Adrenal gland (tissue), 12 donors: Measurements from ENCODE around the gene WASL. TPM values are rescaled to one million over a fixed set of nuclear protein-coding genes. Genes with fewer than 3 reads are reported as not detected.

Experiments used
- DNase-seq, 7 donors: peaks; one replicate each; pipeline ENCODE4 v3.0.0-alpha.2; 2019 to 2020
- H3K27ac ChIP-seq, 5 donors: fragments of 200-600 bp; sonication (generic) in 4 of 5; 1 replicate in 3 of 5; 2 replicates in 2 of 5; pipeline versions ENCODE4 v1.5.1 to v1.8.0; 2016 to 2020; ENCODE audit warnings: mild to moderate bottlenecking in 1 of 5
- H3K27me3 ChIP-seq: fragments of 200-600 bp; 2 replicates; pipeline ENCODE4 v1.8.0; 2021
- H3K36me3 ChIP-seq, 2 donors: fragments of 200-600 bp; replicated peaks in 1 of 2; 1 replicate in 1 of 2; 2 replicates in 1 of 2; pipeline versions ENCODE4 v1.5.1 to v1.8.0; 2018 to 2022
- H3K4me1 ChIP-seq, 2 donors: fragments of 200-600 bp; replicated peaks in 1 of 2; 1 replicate in 1 of 2; 2 replicates in 1 of 2; pipeline versions ENCODE4 v1.5.1 to v1.8.0; 2018 to 2021
- H3K4me3 ChIP-seq, 4 donors: fragments of 200-600 bp; sonication (generic) in 3 of 4; one replicate each; pipeline ENCODE4 v1.5.1; 2016 to 2018
- H3K9me3 ChIP-seq, 3 donors: fragments of 200-600 bp; sonication (generic) in 1 of 3; replicated peaks in 1 of 3; 1 replicate in 2 of 3; 2 replicates in 1 of 3; pipeline versions ENCODE4 v1.5.1 to v1.8.0; 2016 to 2021
- CTCF ChIP-seq, 6 experiments: fragments of 450-650 bp in 4 of 6; fragments of 200-600 bp in 2 of 6; sonication (generic) in 1 of 6; IDR thresholded peaks; 1 replicate in 5 of 6; 2 replicates in 1 of 6; pipeline versions ENCODE4 v1.5.1 to v1.8.0; 2016 to 2021; ENCODE audit warnings: antibody characterized with exemption in 6 of 6, mild to moderate bottlenecking in 2 of 6, moderate library complexity in 1 of 6
- POLR2A ChIP-seq, 2 donors: fragments of 450-650 bp; IDR thresholded peaks; one replicate each; pipeline ENCODE4 v1.6.1; 2017; ENCODE audit warnings: antibody characterized with exemption in 2 of 2, mild to moderate bottlenecking in 2 of 2, moderate library complexity in 1 of 2
- WGBS, 4 donors: extraction: QIAGEN DNeasy Blood & Tissue Kit in 2 of 4; methylation state at CpG; one replicate each; pipeline versions ENCODE4 v1.1.5 to v1.1.7; 2013 to 2017; 5-methylcytosine and 5-hydroxymethylcytosine counted together
- intact Hi-C, 2 donors: fragments of 100-400 bp; cut with DNase I; formaldehyde crosslinking; loops; one replicate each; pipeline versions ENCODE4 v1.14.1 to v1.15.0; 2022 to 2023
- polyA plus RNA-seq, 3 donors: library from polyadenylated mRNA; stranded (reverse); fragments of 200-250 nt in 2 of 3; fragments of 350-450 nt in 1 of 3; fragmentation: Illumina TruSeq in 1 of 3; extraction: RNeasy Lipid Tissue Mini Kit (QIAGEN cat#74804) in 1 of 3; gene quantifications; one replicate each; pipeline ENCODE4 v1.2.3, GENCODE V29; 2013 to 2014
- total RNA-seq, 9 donors: library from RNA; depleted of rRNA in 4 of 9; stranded (reverse); fragments of >200 nt in 4 of 9; fragments of 120-200 nt in 1 of 9; fragmentation: NEBNext Ultra II Directional in 1 of 9; extraction: Animal tissue kit (Norgen Biotek cat#: 25700) in 1 of 9; gene quantifications; one replicate each; pipeline versions ENCODE4 v1.1.0 to v1.2.4, GENCODE V29; 2013 to 2023
- donor health status: healthy with polysubstance abuse.
- donor health status: Bipolar disorder and iron deficiency.
- donor health status: DM: yes; HTN: yes; CAD: no.
- donor health status: DM: no; HTN: no; CAD: no.
- donor health status: DM: no; HTN: no; CAD: no.
- donor health status: DM: yes; HTN: yes; CAD: no.

Gene WASL
- total and polyA plus RNA-seq, 12 donors, result 12.2 to 52.1 (median 33.1) TPM

GRCh38 chr7:123645516-123645915, 103.3 kb downstream of the WASL start:
- Histone ChIP-seq H3K27me3 (no peaks in the 10 kb centered on the region), H3K27ac (peak overlapping the region in 3 of 5 donors; percentile 38 to 71 (median 43)), H3K9me3 (no peaks in the 10 kb centered on the region), H3K36me3 (no peaks in the 10 kb centered on the region), H3K4me3 (no peak overlapping the region), H3K4me1 (peaks cover 22 to 25% of the 10 kb centered on the region in 2 donors)
- no peak for TF ChIP-seq CTCF (IDR thresholded peaks at IDR 0.05)
- peak in 1 of 2 donors; percentile 10 for TF ChIP-seq POLR2A (IDR thresholded peaks at IDR 0.05)
- DNase-seq, result peak; percentile 43 to 84 (median 76)
- 36 to 45% (median 41%) methylated on average over 2 to 3 of the region's 3 CpGs for WGBS, 4 donors
- intact Hi-C loops, result no loop called here

GRCh38 chr7:123643495-123644441, 105.0 kb downstream of the WASL start:
- H3K9me3 ChIP-seq, result no peaks in the 10 kb centered on the region
- intact Hi-C loops, result loop anchor here in 1 of 2 donors (5.0 kb wide), 1 partner anchor 224 kb away; no protein-coding TSS in a partner anchor
- peaks cover 22 to 25% of the 10 kb centered on the region in 2 donors for H3K4me1 ChIP-seq
- peak; percentile 77 to 92 (median 89) for DNase-seq
- WGBS, 4 donors, result 14 to 17% (median 16%) methylated on average over 6 of the region's 6 CpGs
- no peaks in the 10 kb centered on the region for H3K27me3 ChIP-seq
- no peaks in the 10 kb centered on the region for H3K36me3 ChIP-seq
- H3K4me3 ChIP-seq, result peak overlapping the region in 2 of 4 donors; percentile 7 to 30
- peak overlapping the region; percentile 18 to 84 (median 71) for H3K27ac ChIP-seq
- no peak for TF ChIP-seq CTCF (IDR thresholded peaks at IDR 0.05)
- peak in 1 of 2 donors; percentile 81 for TF ChIP-seq POLR2A (IDR thresholded peaks at IDR 0.05)

GRCh38 chr7:123641901-123642300, 106.9 kb downstream of the WASL start:
- H3K27me3 ChIP-seq, result no peaks in the 10 kb centered on the region
- TF ChIP-seq CTCF (IDR thresholded peaks at IDR 0.05) (no peak), POLR2A (IDR thresholded peaks at IDR 0.05) (no peak)
- H3K4me3 ChIP-seq, result no peak overlapping the region
- no peak for DNase-seq
- no peaks in the 10 kb centered on the region for H3K9me3 ChIP-seq
- no peak overlapping the region for H3K27ac ChIP-seq
- WGBS, 4 donors, result 81 to 90% (median 88%) methylated on average over 5 of the region's 5 CpGs
- intact Hi-C loops, result loop anchor here in 1 of 2 donors (5.0 kb wide), 1 partner anchor 225 kb away; no protein-coding TSS in a partner anchor
- H3K4me1 ChIP-seq, result peaks cover 22 to 25% of the 10 kb centered on the region in 2 donors
- H3K36me3 ChIP-seq, result no peaks in the 10 kb centered on the region

- TF ChIP-seq CTCF (IDR thresholded peaks at IDR 0.05) (no peak), POLR2A (IDR thresholded peaks at IDR 0.05) (no peak)
- H3K27ac ChIP-seq, result no peak overlapping the region
- H3K9me3 ChIP-seq, result no peaks in the 10 kb centered on the region
- no peaks in the 10 kb centered on the region for H3K27me3 ChIP-seq
- no peaks in the 10 kb centered on the region for H3K36me3 ChIP-seq
- peaks cover 17 to 18% of the 10 kb centered on the region in 2 donors for H3K4me1 ChIP-seq
- DNase-seq, result no peak
- no peak overlapping the region for H3K4me3 ChIP-seq
- intact Hi-C loops, result loop anchor here in 1 of 2 donors (5.0 kb wide), 1 partner anchor 227 kb away; no protein-coding TSS in a partner anchor
These were observed 108.2 kb downstream of the WASL start for GRCh38 chr7:123640583-123640982.
